ENCODE measurements around the gene MAP10. TPM values are rescaled to one million over a fixed set of nuclear protein-coding genes. Genes with fewer than 3 reads are reported as not detected.

MAP10 gene
- total RNA-seq, 1 donor from 2014 or later: 2.0 TPM

DNA sequence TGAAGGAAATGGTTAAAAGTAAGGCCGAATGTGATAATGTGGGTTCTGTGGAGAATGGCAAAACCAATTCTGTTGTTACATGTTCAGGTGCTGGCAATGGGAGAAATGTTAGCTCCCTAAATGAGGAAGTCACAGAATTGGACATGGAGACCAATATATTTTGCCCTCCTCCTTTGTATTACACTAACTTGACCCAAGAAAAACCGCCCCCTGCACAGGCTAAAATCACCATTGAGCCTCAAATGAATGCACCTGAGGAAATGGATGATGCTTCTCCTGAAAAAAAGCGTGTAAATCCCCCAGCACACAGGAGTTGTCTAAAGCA lies 932 bp downstream of the MAP10 start:
- TF ChIP-seq, protein P1, sequence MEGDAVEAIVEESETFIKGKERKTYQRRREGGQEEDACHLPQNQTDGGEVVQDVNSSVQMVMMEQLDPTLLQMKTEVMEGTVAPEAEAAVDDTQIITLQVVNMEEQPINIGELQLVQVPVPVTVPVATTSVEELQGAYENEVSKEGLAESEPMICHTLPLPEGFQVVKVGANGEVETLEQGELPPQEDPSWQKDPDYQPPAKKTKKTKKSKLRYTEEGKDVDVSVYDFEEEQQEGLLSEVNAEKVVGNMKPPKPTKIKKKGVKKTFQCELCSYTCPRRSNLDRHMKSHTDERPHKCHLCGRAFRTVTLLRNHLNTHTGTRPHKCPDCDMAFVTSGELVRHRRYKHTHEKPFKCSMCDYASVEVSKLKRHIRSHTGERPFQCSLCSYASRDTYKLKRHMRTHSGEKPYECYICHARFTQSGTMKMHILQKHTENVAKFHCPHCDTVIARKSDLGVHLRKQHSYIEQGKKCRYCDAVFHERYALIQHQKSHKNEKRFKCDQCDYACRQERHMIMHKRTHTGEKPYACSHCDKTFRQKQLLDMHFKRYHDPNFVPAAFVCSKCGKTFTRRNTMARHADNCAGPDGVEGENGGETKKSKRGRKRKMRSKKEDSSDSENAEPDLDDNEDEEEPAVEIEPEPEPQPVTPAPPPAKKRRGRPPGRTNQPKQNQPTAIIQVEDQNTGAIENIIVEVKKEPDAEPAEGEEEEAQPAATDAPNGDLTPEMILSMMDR (conservative IDR thresholded peaks at IDR 0.05): no peak
- no peak overlapping the region for H3K27ac Mint-ChIP-seq
- H3K36me3 Mint-ChIP-seq: peaks cover 5% of the 10 kb centered on the region
- no peak for DNase-seq (ENCODE audit: extremely low spot score, unreplicated experiment)
- H3K27me3 Mint-ChIP-seq: no peaks in the 10 kb centered on the region
- peaks cover 6% of the 10 kb centered on the region for H3K4me1 Mint-ChIP-seq (ENCODE audit: unreplicated experiment)
- peak overlapping the region; percentile 83 for H3K4me3 Mint-ChIP-seq
- no peaks in the 10 kb centered on the region for H3K9me3 Mint-ChIP-seq

DNA sequence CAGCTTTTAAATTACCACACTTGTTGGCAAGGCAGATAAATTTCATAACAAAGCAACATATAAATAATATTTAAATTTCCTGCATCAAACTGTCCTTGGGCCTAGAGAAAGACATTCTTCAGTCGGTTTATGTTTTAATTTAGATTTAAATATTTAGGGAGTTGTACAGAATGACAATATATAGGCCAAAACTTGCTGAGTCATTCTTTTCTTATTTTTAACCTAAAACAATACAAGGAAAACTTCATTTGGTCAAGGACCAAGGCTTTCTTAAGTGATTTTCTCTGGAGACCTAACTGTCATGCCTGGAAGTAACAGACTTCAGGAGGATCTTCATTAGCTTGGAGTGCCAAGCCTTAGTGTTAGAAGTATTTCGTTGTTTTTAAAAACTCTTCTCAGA lies 5.6 kb downstream of the MAP10 start:
- Mint-ChIP-seq H3K4me3 (no peak overlapping the region), H3K4me1 (ENCODE audit: unreplicated experiment) (no peaks in the 10 kb centered on the region), H3K36me3 (peaks cover 5% of the 10 kb centered on the region), H3K9me3 (no peaks in the 10 kb centered on the region), H3K27me3 (no peaks in the 10 kb centered on the region), H3K27ac (no peak overlapping the region)
- no peak for DNase-seq (ENCODE audit: extremely low spot score, unreplicated experiment)
- TF ChIP-seq, protein P1 (conservative IDR thresholded peaks at IDR 0.05): no peak

DNA sequence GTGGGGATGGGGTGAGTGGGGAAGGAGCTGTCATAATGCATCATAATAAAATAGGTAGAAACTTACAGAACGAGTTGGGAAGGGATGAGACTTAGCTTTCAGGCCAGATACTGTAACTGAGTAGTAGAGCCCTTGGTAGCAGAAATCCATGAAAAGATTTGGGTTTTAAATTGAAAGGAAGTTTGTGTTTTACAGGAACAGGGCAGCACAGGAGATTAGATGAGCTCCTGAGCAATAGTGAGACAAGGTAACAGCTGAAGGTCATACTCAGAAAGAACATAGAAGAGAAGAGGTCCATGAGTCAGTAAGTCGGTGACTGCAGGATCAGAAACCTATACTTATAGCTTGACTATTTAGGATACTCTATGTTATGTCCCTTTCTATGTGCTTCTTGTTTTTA lies 7.3 kb downstream of the MAP10 start:
- Mint-ChIP-seq H3K36me3 (no peaks in the 10 kb centered on the region), H3K4me3 (no peak overlapping the region), H3K9me3 (no peaks in the 10 kb centered on the region), H3K27me3 (no peaks in the 10 kb centered on the region), H3K27ac (no peak overlapping the region), H3K4me1 (ENCODE audit: unreplicated experiment) (no peaks in the 10 kb centered on the region)
- TF ChIP-seq, protein P1 (conservative IDR thresholded peaks at IDR 0.05): no peak
- DNase-seq (ENCODE audit: extremely low spot score, unreplicated experiment): no peak

DNA sequence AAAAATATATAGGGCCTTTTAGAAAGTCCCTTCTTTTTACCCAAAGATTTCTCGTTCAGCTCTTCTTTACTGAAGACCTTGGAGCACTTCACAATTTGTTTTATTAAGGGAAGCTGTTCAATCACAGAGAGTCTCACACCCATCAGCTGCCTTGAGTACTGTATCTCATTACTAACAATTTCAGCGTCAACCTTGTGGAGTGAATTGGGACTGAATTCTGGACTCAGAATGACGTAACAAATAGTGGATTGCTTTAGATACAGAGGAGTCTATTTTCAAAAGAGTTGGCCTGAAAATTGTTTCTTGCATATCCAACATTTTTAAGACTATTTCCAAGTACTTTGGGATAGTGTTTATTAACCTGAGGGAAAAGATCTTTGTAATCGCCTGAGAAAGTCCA lies 7.9 kb downstream of the MAP10 start:
- Mint-ChIP-seq H3K4me3 (no peak overlapping the region), H3K27me3 (no peaks in the 10 kb centered on the region)

DNA sequence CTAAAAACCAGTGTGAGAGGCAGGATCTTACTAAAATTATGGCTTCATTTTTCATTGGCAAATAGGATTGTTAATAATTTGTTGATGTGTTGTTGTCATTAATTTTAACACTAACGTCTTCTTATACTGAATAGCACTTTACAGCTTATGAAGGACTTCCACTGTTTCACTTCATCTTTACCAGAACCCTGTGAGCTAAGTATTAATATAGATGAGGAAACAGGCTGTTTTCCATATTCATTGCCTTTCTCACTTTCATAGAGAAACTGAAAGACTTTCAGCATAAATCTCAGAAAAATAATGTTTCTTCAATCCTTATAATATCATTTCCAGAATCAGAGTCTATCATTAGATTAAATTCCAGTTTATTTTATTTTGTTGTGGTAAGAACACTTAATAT lies 8.5 kb downstream of the MAP10 start:
- H3K4me3 Mint-ChIP-seq: no peak overlapping the region
- H3K36me3 Mint-ChIP-seq: no peaks in the 10 kb centered on the region
- TF ChIP-seq, protein P1 (conservative IDR thresholded peaks at IDR 0.05): no peak
- no peaks in the 10 kb centered on the region for H3K27me3 Mint-ChIP-seq
- no peaks in the 10 kb centered on the region for H3K4me1 Mint-ChIP-seq (ENCODE audit: unreplicated experiment)
- no peak for DNase-seq (ENCODE audit: extremely low spot score, unreplicated experiment)
- no peaks in the 10 kb centered on the region for H3K9me3 Mint-ChIP-seq
- no peak overlapping the region for H3K27ac Mint-ChIP-seq

More for the DNA sequence above, 7.9 kb downstream of the MAP10 start:
- TF ChIP-seq, protein P1 (conservative IDR thresholded peaks at IDR 0.05): no peak
- DNase-seq (ENCODE audit: extremely low spot score, unreplicated experiment): no peak
- Mint-ChIP-seq H3K27ac (no peak overlapping the region), H3K9me3 (no peaks in the 10 kb centered on the region), H3K4me1 (ENCODE audit: unreplicated experiment) (no peaks in the 10 kb centered on the region), H3K36me3 (no peaks in the 10 kb centered on the region)

DNA sequence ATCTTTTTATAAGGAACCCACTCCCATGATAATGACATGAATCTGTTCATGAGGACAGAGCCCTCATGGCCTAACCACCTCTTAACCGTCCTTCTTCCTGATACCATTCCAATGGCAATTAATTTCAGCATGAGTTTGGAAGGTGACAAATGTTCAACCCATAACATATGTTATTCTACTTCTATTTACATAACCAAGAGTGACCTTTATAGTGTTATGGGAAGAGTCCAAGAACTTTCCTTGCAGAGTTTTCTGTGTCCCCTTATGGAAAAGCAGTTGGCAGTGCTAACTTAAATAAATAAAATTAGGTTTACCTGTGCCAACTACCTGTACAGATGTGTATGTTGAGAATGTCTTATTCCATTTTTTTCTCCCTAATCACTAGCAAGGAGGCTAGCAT lies 11.1 kb downstream of the MAP10 start:
- Mint-ChIP-seq H3K4me3 (no peak overlapping the region), H3K4me1 (ENCODE audit: unreplicated experiment) (no peaks in the 10 kb centered on the region), H3K27me3 (no peaks in the 10 kb centered on the region), H3K36me3 (no peaks in the 10 kb centered on the region), H3K9me3 (no peaks in the 10 kb centered on the region), H3K27ac (no peak overlapping the region)
- no peak for DNase-seq (ENCODE audit: extremely low spot score, unreplicated experiment)
- TF ChIP-seq, protein P1 (conservative IDR thresholded peaks at IDR 0.05): no peak
